Activated T-cell treated with anti-CD3 and anti-CD28 coated beads, Interleukin-2, amount 50 U/mL, for 48 hours (primary cell): Measurements from ENCODE around the gene OR5H2.
"Not testable (repeated sequence)": the region's sequence is repeated elsewhere in the genome, so short reads cannot be mapped to it uniquely, and the experiment has no call there.

Experiments used
- DNase-seq, 2 experiments: peaks; one replicate each; pipeline ENCODE4 v3.0.0-alpha.2; 2020

OR5H2 gene

DNA sequence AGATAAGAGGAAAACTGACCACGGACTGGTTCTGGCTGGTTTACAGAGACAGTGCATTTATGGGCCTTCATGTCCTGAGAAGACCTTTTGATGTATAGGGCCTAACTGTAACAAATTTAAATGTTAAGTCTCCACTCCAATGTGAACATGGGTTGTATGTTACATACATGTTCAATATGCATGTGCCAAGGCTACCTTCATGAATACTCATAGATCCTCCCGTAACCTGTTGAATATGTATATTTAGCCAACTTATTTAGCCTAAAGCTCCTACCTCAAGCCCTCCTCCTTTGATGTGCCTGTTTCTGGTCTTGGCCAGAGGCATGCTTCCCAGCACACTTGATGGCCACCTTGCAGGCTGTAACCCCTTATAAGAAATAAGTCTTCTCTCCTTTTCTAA lies at the start of gene OR5H2:
OR5H2 (plus strand) TSS at position 301 of the 400 bp plus-strand sequence. CDS start 398 bp downstream, outside the sequence.
- DNase-seq = no peak

DNA sequence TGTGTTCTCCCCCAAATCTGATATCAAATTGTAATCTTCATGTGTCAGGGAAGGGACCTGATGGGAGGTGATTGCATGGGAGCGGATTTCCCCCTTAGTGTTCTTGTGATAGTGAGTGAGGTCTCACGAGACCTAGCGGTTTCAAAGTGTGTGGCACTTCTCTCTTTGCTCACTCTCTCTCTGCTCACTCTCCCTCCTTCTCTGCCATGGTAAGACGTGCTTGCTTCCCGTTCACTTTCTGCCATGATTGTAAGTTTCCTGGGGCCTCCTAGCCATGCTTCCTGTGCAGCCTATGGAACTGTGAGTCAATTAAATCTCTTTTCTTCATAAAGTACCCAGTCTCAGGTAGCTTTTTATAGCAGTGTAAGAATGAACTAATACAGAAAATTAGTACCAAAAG lies 48.8 kb upstream of the OR5H2 start:
- DNase-seq = no peak

DNA sequence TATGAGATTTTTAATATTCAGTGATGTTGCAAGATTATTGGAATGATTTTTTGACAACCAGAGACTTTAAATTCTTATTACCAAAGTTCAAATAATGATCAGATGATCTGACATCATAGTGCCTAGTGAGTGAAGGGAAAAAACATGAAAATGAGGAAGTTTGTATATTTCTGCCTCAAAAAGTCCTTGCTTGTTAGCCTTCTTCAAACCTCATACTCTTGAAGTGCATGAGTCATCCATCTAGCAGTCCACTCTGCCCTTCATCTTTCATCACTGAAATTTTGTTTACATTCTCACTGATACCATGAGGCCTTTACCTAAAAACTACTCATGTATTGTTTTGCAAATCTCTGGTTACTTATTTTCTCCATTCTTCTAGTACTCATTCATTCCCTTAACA lies 42.2 kb upstream of the OR5H2 start:
- no peak for DNase-seq

DNA sequence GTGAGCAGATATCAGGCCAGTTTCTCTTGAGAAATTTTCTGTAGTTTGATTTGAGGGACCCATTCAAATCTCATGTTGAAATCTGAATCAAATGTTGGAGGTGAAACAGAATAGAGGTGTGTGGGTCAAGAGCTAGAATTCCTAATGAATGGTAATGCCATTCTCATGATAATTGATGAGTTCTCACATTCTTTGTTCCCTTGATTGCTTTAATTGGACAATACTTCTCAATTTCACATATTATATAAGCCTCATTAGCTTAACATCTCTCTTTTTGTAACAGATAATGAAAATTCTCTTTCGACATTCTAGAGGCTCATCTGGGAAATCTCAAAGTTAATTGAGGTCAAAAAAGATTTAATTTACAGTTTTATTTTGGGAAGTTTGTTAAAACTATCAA lies 40.1 kb upstream of the OR5H2 start:
- DNase-seq = no peak

DNA sequence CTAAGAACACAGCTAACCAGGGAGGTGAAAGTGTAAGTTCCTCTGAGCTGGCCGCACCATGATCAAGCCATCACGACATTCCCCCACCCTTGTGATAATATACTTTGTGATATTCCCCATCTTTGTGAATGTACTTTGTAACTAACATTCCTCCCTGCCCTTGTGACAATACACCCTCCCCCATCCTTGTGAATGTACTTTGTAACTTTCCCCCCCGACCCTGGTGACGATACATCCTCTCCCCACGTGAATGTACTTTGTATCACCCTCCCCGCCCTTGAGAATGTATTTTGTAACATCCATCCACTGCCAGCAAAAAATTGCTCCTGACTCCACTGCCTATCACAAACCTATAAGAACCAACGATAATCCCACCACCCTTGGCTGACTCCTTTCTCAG lies 38.5 kb upstream of the OR5H2 start:
- no peak for DNase-seq

DNA sequence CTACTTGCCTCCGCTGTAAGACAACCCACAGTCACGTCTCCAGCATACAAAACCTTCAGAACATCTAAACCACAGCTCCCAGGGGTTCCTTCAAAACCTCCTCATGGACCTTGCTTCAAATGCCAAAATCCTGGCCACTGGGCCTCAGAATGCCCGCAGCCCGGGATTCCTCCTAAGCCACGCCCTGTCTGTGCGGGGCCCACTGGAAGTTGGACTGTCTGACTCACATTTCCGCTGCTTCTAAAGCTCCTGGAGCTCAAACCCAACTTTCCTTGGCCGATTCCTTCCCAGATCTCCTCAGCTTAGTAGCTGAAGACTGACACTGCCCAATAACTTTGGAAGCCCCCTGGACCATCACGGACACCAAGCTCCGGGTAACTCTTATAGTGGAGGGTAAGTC lies 36.2 kb upstream of the OR5H2 start:
- DNase-seq = no peak

DNA sequence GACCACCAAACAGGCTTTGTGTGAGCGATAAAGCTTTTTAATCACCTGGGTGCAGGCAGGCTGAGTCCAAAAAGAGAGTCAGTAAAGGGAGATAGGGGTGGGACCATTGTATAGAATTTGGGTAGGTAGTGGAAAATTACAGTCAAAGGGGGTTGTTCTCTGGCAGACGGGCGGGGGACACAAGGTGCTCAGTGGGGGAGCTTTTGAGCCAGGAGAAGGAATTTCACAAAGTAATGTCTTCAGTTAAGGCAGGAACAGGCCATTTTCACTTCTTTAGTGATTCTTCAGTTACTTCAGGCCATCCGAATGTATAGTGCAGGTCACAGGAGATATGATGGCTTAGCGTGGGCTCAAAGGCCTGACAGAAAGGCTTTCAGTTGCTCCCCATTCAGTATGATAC lies 26.3 kb upstream of the OR5H2 start:
- not testable (repeated sequence) for DNase-seq

DNA sequence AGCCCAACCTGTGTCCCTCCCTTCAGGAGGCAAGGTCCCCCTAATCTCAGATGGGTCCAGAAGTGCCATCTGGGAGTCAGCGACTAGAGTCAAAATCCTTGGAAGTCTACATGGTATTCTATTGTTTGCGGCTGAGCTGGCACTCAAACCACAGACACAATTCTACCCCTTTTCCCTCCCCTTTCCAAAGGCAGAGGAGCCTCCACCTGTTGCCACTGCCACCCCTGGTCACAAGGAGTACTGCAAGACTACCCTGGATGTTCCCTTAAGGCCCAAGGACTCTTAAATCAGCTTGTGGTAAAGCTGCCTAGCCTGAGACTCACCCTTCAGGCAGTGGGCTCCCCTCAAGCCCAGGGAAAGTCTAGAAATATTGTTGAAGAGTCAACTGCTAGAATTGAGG lies 22.6 kb upstream of the OR5H2 start:
- DNase-seq = no peak

DNA sequence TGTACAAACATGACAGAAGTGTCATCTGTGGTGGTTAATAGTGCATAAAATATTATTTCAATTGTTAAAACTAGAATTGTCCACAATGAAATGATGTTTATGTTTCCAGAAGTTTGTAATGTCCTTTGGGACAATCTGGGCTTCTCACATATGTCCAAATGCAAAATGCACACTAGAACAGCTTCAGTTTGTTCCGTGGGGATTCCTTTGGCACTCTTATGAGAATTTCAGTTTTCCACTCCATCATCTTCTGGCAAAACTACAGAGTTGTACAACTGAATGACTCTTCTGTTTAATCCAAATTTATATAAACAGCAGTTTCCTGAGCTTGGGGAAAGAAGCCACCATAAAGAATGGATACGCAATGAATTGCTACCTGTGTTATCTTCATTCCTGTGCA lies 20.3 kb upstream of the OR5H2 start:
- no peak for DNase-seq

DNA sequence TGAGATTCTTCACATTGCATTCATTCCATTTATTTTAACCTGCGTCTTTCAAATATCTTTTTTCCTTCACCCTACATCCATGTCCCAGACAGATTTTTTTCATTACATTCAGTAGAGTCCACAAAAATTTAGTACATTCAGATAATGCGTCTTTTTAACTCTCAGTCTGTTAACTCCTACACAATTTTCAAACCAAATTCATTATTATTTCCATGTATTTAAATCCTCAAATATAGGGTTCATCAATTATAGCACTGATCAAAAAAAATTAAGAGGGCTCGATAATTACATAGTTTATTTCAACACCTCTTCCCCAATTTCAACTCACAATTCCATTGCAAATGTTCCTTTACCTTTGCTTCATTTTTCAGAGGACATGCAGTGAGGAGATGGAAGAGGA lies 18.4 kb upstream of the OR5H2 start, which contains the start of gene OR5H6:
OR5H6 (plus strand) TSS at position 301 of the 400 bp plus-strand sequence; CDS start at position 390, 89 bp downstream.
- no peak for DNase-seq

DNA sequence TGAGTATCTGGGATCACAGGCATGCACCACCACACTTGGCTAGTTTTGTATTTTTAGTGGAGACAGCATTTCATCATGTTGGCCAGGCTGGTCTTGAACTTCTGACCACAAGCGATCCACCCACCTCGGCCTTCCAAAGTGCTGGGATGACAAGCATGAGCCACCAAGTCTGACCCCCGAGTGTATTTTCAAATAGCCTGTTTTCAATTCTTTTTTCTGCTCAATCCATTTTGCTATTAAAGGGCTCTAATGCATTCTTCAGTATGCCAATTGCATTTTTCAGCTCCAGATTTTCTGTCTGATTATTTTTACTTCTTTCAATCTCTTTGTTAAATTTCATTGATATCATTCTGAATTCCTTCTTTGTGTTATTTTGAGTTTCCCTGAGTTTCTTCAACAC lies 12.5 kb upstream of the OR5H2 start:
- no peak for DNase-seq

DNA sequence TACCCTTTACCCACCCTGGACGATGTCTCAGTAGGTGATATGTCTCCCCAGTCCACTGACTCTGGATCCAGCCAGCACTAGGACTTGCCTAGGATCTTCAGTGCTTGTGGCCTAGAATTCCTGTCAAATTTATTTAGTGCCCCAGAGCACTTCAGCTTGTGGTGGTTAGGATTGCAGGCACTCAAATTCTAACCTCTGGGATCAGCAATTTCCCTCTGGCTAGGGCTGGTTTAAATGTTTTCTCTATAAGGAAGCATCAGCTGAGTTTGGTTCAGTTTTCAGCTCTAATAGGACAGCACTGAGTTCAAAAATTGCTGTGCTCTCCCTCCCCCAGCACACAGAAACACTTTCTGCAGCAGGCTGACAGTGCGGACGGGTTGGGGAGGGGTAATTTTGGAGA lies 10.2 kb upstream of the OR5H2 start:
- DNase-seq = no peak

DNA sequence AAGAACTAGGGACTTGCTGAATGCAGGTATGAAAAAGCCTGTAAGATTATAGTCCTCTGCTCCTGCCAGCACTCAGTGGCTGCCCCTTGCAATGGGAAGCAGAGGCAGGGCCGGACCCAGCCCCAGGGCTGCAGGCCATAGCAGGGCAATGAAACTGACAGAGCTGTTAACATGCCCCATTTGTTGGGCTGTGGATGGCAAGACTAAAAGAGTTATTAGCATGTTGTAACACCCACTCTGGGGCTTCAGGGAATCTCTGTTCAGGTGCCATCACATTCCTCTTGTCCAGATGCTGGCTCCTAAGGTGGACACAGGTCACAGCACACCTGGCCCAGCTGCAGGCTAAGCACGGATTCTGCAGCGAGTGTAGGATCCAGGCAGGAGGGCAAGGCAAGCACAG lies 7.4 kb upstream of the OR5H2 start:
- DNase-seq = no peak

DNA sequence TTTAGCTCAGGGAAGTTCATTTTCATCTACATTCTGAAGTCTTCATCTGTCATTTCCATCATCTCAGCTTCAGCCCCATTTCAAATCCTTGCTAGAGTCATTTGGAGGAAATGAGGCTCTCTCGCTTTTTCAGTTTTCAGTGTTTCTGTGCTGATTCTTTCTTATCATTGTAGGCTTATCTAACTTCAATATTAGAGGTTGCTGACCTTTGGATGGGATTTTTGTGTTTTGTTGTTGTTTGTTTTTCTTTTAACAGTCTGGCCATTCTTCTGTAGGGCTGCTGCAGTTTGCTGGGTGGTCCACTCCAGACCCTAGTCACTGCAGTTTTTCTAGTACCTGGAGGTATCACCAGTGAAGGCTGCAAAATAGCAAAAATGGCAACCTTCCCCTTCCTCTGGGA lies 8.6 kb downstream of the OR5H2 start:
- DNase-seq = no peak

DNA sequence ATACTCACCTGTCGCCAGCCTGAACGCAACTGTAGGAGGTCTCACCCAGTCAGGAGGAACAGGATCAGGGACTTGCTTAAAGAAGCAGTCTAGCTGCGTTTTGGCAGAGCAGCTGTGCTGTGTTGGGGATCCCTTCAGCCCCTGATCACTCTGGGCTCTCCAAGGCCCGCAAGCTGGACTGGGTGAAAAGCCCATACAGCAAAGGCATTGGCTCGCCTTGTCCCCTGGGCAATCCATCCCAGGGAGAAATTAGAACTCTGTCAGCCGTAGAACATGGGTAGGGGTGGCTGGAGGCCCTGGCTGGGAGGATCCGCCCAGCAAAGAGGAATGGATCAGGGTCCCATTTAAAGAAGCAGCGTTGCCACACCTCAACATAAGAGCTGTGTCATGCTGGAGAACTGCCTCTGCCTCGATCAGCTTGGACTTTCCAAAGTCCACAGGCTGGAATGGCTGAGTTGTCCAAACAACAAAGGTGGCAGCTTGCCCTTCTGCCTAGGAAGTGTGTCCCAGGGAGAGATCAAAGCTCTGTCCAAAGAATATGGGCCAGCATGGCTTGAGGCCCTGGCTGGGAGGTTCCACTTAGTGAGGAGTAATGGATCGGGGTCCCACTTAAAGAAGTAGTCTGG lies 9.1 kb downstream of the OR5H2 start:
- DNase-seq = no peak

DNA sequence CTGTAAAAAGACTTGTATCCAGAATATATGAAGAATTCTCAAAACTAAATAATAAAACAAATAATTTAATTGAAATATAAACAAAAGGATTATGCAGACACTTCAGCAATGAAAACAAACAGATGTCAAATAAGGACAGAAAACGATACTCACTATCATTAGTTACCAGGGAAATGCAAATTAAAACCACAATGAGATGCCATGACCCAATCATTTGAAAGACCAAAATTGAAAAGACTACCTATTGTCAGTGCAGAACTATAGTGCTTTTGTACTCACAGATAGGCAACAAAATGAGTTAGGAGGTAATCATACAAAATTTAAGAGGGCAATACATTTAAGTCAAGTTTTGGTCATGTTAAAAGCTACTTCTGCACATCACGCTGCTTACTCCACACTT lies 39.8 kb downstream of the OR5H2 start:
- DNase-seq = no peak

DNA sequence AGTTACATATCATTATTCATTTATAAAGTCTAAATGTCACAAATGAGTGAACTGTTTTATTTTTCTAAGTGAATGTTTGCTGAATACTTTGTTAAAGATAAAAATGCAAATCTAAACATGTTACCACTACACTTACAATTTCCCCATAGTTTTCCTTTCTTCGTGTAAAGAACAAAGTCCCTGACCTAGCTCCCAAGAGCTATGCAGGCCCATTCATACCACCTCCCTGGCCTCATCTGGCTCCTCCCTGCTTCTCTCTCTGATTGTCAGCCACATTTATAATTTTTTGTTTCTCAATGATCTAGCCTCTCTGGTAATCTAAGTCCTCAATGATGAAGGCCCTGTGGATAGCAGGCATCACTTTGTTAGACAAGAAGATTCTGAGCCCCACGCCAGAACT lies 40.4 kb downstream of the OR5H2 start:
- no peak for DNase-seq

DNA sequence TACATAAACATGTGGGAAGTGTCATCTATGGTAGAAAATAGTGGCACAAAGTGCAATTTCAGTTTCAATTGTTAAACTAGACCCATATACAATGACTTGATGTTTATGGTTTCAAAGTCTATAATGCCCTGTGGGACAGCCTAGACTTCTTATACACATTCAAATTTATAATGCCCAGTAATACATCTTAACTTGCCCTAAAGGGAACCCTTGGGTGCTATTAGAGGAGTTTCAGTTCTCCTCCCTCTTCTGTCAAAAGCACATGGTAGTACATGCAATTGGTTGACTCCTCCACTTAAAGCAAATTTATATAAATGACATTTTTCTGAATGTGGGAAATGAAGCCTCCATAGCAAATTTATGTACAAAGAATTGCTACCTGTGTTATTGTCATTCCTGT lies 41.1 kb downstream of the OR5H2 start:
- no peak for DNase-seq

DNA sequence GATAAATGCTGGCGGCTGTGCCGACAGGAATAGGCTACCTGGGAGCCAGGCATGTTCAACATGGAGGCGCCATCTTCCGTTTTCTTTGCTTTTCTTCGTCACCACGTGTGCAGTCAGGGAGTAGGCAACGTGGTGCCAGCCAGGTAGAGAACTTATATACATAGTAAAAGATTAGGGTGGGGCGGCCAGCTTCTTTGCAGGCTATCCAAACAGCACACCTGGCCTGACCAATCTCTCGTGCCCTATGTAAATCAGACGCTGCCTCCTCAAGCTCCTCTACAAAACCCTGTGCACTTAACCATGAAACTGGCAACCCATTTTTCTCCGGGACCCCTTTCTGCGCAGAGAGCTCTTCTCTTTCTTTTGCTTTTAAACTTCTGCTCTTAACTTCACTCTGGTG lies 42.8 kb downstream of the OR5H2 start:
- DNase-seq = no peak

DNA sequence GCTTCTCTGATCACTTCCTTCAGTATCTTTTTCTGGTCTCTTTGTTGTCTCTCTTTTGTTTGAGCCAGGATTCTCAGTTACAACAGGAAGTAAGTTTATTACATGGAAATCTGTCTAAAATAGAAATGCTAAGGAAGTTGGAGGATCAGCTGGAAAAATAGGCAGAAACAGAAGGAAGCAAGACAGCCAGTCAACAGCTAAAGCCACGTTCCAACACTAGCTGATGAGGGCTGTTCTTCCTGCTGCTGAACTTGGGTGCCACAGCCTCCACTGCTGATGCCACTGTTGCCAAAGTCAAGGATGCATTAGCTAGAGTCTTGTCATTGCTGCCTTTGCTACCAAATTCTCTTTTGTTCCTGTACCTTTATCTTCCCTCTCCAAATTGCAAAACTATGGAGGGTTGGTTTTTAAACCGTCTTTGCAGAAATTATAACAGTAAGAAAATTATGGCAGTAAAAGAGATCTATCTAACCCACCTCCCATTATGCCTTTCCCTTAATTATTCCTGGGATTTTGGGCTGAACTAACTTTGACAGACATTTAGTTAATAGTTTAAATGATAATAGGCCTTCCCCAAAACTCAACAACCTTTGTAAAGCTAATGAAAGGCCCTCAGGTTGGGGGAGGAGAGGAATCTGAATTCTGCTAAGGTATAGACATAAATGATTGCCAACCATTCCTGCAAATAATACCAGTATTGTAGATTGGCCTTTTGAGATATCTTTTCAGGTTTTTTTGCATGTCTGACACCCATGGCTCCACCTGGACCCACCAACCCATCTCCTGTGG lies 44.0 kb downstream of the OR5H2 start:
- DNase-seq = no peak

DNA sequence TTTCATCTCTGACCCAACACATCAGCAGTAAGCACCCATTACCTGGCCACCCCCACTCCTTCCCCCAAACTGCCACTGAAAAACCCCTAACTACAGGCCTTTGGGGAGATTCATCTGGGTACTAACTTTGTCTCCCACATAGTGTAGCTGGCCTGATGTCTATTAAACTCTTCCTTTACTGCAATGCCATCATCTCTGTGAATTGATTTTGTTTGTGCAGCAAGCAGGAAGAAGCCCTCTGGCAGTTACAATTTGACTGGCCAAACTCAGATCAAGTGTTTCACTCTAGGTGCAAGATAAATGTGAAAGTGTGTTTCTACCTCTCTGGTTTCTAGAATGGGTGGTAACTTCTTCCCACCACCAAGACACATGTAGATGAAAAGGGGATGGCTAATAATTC lies 44.6 kb downstream of the OR5H2 start:
- DNase-seq = no peak

DNA sequence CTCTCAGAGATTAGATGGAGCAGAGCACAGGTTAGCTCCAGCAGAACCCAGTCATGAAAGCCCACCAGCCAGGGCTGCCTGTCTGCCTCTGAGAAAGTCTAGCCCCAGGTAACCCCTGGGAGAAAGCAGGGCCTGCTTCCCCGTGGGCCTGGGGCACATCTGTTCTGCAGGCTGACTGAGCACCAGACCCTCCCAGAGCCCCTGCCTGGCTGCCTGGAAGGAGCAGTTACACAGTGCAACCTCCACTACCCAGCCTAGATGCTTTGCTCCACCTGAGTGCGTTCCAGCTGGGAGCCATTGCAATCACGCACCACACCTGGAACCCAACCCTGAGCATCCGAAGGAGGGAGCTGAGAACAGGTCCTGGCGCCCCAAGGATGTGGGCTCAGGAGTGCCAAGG lies 46.6 kb downstream of the OR5H2 start:
- no peak for DNase-seq

DNA sequence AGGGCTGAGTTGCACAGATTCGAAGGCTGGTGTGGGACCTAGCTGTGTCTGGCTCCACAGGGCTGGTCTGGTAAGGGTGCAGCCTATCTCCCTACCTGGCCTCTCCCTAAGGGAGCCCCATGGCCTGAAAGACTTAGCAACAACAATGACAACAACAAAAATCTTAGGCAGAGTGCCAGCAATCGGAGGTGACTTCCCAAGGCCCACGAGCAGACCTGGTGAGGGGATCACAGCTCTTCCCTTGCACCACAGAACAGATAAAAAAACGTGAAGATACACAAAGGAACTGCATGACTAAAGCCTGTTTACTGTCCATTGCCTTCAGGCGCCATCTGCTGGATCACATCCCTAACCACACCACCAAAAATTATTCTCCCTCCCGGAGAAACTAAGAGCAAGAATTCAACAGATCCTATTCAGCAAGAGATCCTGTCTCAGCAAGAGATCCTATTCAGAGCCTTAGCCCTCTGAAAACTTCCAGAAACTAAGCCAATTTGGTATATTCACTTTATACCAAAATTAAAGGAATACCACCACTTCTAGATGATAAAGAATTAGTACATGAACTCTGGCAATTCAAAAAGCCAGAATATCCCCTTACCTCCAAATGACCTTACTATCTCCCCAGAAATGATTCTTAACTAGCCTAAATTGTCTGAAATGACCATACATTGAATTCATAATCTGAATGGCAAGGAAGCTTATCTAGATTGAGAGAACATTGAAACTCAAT lies 47.3 kb downstream of the OR5H2 start:
- DNase-seq = peak; percentile 37 to 49

DNA sequence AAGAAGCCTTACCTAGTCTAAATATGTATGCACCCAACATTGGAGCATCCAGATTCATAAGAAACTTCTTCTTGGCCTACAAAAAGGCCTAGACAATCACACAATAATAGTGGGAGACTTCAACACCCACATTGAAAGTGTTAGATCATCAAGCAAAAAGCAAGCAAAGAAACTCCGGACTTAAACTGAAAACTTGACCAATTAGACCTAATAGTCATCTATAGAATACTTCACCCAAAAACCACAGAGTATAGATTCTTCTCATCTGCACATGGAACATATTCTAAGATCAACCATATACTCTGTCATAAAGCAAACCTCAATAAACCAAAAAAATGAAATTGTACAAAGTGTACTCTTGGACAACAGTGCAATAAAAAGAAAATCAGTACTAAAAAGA lies 49.0 kb downstream of the OR5H2 start:
- DNase-seq = no peak
